ENCODE results near the gene ASPG. TPM values are rescaled to one million over a fixed set of nuclear protein-coding genes. Genes with fewer than 3 reads are reported as not detected.

ASPG gene
- not detected in 2 replicates for total RNA-seq (ENCODE audit: low replicate concordance)

DNA sequence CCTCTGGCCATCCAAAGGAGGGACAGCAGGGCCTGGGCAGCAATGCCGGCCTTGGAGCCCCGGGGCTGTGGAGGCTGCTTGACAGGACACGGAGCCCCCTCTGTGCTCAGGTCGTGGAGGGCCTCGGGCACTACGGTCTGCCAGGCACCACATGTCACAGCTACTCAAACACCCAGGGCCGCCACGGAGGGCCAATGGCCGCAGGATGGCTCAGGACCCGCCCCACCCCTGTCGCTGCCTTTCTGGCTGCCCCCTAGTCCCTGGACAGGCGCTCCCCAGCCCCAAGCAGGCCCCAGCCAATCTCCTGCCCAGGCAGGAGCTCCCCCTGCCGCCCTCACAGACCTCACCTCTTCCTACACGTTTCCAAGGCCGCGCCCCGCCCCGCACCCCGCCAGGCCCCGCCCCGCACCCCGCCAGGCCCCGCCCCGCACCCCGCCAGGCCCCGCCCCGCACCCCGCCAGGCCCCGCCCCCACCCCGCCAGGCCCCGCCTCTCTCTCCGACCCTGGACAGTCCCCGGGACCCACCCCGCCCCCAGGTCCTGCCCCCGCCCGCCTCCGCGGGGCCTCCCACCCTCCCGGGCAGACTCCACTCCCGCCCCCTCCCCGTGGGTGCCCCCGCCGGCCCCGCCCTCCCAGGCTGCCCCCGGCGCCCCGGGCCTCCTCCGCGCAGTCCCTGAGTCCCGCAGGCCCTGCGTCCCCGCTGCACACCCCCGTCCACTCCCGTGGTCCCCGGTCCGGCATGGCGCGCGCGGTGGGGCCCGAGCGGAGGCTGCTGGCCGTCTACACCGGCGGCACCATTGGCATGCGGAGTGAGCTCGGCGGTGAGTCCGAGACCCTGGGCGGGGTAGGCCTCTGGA is at the start of gene ASPG:
ASPG (plus strand) TSS at position 669 of the 857 bp plus-strand sequence; CDS start at position 740, 71 bp downstream.
- TF ChIP-seq, protein P1, sequence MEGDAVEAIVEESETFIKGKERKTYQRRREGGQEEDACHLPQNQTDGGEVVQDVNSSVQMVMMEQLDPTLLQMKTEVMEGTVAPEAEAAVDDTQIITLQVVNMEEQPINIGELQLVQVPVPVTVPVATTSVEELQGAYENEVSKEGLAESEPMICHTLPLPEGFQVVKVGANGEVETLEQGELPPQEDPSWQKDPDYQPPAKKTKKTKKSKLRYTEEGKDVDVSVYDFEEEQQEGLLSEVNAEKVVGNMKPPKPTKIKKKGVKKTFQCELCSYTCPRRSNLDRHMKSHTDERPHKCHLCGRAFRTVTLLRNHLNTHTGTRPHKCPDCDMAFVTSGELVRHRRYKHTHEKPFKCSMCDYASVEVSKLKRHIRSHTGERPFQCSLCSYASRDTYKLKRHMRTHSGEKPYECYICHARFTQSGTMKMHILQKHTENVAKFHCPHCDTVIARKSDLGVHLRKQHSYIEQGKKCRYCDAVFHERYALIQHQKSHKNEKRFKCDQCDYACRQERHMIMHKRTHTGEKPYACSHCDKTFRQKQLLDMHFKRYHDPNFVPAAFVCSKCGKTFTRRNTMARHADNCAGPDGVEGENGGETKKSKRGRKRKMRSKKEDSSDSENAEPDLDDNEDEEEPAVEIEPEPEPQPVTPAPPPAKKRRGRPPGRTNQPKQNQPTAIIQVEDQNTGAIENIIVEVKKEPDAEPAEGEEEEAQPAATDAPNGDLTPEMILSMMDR (IDR thresholded peaks at IDR 0.05; ENCODE audit: insufficient read depth, low read length), result no peak
- H3K4me3 ChIP-seq (ENCODE audit: low read depth, low read length), result no peak within 1 kb of the TSS
- DNase-seq (ENCODE audit: low read depth), result no peak

DNA sequence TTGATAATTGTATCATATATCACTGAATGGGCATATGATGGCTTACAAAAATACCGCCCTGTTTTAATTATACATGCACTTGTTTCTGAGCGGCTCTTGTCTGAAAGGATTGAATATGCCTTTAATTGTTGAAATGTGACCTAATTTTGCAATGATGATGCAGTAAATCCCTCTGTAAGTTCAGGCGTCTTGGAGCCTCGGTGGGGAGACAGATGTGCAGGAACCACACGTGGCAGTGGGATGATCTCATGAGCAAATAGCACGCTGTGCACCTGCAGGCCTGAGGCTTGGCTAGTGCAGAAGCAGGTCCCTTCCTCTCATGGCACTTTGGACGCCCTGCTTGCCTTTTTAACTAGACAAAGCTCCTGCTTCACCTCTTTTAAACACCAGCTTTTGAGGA is 49.3 kb upstream of the ASPG start:
- no peak for DNase-seq (ENCODE audit: low read depth)
- TF ChIP-seq, protein P1 (IDR thresholded peaks at IDR 0.05; ENCODE audit: insufficient read depth, low read length), result no peak
- no peak overlapping the region for H3K4me3 ChIP-seq (ENCODE audit: low read depth, low read length)

DNA sequence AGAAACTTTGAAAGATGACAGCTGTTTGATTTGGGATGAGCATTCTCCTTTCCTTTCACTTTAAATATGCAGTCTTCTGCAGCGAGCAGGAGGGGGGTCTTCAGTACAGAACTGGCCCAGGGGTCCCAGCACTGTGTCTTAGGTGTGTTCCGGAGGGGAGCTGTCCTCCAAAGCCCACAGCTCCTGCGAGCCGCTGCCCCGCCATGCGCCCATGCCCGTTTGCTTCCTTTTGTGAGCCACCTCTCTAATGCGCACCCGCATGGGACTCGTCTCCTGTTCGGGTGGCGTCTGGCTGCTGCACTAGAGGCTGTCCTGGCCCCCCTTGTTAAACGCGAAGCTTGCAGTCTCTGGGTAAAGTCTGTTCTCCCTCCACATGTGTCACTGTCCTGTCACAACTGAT is 48.4 kb upstream of the ASPG start:
- DNase-seq (ENCODE audit: low read depth), result no peak
- no peak overlapping the region for H3K4me3 ChIP-seq (ENCODE audit: low read depth, low read length)
- TF ChIP-seq, protein P1 (IDR thresholded peaks at IDR 0.05; ENCODE audit: insufficient read depth, low read length), result no peak

DNA sequence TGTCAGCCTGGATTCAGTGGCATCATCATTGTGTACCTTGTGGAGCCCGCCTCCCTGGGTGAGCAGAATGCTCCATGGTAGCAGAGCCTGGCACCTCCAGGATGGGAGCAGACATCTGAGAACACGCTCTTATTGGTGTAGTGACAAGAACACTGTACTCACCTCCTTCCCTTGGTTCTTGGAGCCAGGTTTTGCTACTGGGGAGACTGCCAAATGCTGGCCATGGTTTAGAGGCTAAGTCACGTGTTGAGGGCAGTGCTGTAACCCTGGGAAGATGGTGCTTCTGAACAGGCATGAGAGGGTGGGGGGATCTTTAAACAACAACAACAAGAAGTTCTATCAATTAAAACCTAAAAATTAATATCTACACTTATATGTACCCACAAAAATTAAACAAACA is 47.6 kb upstream of the ASPG start:
- DNase-seq (ENCODE audit: low read depth), result no peak
- H3K4me3 ChIP-seq (ENCODE audit: low read depth, low read length), result no peak overlapping the region
- TF ChIP-seq, protein P1 (IDR thresholded peaks at IDR 0.05; ENCODE audit: insufficient read depth, low read length), result no peak

DNA sequence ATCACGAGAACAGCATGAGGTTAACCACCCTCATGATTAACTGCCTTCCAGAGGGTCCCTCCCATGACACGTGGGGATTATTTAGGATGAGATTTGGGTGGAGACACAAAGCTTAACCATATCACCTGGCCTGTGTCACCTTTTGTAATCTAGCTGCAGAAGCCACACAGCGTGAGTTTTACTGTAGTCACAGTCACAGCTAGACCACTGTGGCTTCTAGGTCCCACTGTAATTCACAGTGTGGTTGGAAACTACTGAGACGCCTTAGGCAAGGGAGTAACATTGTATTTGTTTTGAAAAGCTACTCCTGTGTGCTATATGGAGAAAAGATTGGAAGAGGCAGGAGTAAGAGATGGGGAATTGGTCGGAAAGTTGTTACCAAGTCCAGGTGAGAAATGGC is 46.3 kb upstream of the ASPG start:
- no peak for DNase-seq (ENCODE audit: low read depth)
- TF ChIP-seq, protein P1 (IDR thresholded peaks at IDR 0.05; ENCODE audit: insufficient read depth, low read length), result no peak

DNA sequence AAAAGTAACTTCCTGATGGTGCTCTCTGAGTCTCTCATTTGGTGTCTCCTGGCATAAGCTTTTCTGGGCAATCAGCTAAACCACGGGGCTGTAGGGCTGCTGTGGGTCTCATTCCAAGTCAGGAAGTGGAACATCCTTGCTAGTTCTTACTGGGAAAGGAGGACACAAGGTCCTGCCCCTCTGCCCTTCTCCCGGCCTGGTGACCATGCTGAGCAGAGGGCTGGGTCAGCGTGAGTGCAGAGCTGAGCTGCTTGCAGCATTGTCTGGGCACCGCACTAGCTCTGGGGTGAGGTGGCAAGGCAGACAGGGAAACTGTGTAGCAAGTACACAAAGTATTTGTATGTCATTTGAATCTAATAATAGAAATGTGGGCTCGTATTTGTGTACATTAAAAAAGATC is 45.0 kb upstream of the ASPG start:
- no peak overlapping the region for H3K4me3 ChIP-seq (ENCODE audit: low read depth, low read length)
- no peak for DNase-seq (ENCODE audit: low read depth)
- TF ChIP-seq, protein P1 (IDR thresholded peaks at IDR 0.05; ENCODE audit: insufficient read depth, low read length), result no peak

More for the DNA sequence above, 46.3 kb upstream of the ASPG start:
- no peak overlapping the region for H3K4me3 ChIP-seq (ENCODE audit: low read depth, low read length)
